K562 (cell line): ENCODE results near the gene KCNK3. TPM values are rescaled to one million over a fixed set of nuclear protein-coding genes. Genes with fewer than 3 reads are reported as not detected.

Experiments used
- CAMTA2 ChIP-seq: fragments of 250-450 bp; sonication (Bioruptor Pico); conservative IDR thresholded peaks from 2 replicates; pipeline ENCODE4 v1.5.1; 2022
- CXXC5 ChIP-seq: fragments of 250-450 bp; sonication (Bioruptor Pico); IDR thresholded peaks from 2 replicates; pipeline ENCODE4 v1.8.0; 2022; ENCODE audit warnings: inconsistent platforms, mild to moderate bottlenecking, moderate library complexity
- ETV1 ChIP-seq: fragments of 450-650 bp; conservative IDR thresholded peaks from 2 replicates; pipeline ENCODE4 v1.6.1; 2016; ENCODE audit warnings: missing genetic modification characterization, control low read depth, low read depth, missing compliant biosample characterization
- KDM2B ChIP-seq: fragments of 250-450 bp; sonication (Bioruptor Pico); IDR thresholded peaks from 2 replicates; pipeline ENCODE4 v1.8.0; 2021; ENCODE audit warnings: mild to moderate bottlenecking, moderate library complexity
- PHF21A ChIP-seq: fragments of 450-650 bp; IDR thresholded peaks from 2 replicates; pipeline ENCODE4 v1.6.1; 2017; ENCODE audit warnings: low read depth, borderline replicate concordance
- SIN3A ChIP-seq, 2 experiments: fragments of 150-350 bp in 1 of 2; IDR thresholded peaks; 2 replicates each; pipeline ENCODE4 v1.6.1; 2011 to 2016; ENCODE audit warnings: borderline replicate concordance in 2 of 2, low read depth in 2 of 2, low read length in 2 of 2, mild to moderate bottlenecking in 2 of 2, moderate library complexity in 2 of 2; ENCODE audit not compliant: control insufficient read depth in 1 of 2
- SRF ChIP-seq, 2 experiments: fragments of 250-450, 450-650 bp in 1 of 2; sonication (Bioruptor Pico) in 1 of 2; sonication (generic) in 1 of 2; formaldehyde crosslinking; IDR thresholded peaks; 2 replicates each; pipeline versions ENCODE4 v1.5.0 to v1.5.1; 2020 to 2022; ENCODE audit warnings: mild to moderate bottlenecking in 1 of 2, missing genetic modification reagents in 1 of 2
- ZNF354B ChIP-seq: fragments of 250-450 bp; sonication (Bioruptor Pico); IDR thresholded peaks from 2 replicates; pipeline ENCODE4 v1.4.0; 2020
- ZNF780A ChIP-seq: fragments of 250-450 bp; sonication (Bioruptor Pico); IDR thresholded peaks from 2 replicates; pipeline ENCODE4 v1.5.0; 2021; ENCODE audit warnings: mild to moderate bottlenecking
- polyA plus RNA-seq, 8 experiments: library from polyadenylated mRNA; depleted of rRNA in 4 of 8; stranded (reverse) in 5 of 8; unstranded in 3 of 8; fragments of >200 nt; fragmentation: Nextera tagmentation in 2 of 8; fragmentation: Illumina TruSeq in 1 of 8; extraction: Ambion mirVana in 2 of 8; extraction: Trizol in 1 of 8; gene quantifications; 2 replicates each; pipeline versions ENCODE4 v1.2.1 to v1.2.3, GENCODE V29; 2011 to 2014; ENCODE audit warnings: inconsistent platforms in 1 of 8, missing spikeins in 1 of 8
- total RNA-seq, 7 experiments: library from RNA; depleted of rRNA in 6 of 7; stranded (reverse); fragments of >200 nt in 6 of 7; fragmentation: Illumina TruSeq in 2 of 7; extraction: Trizol in 2 of 7; gene quantifications; 2 replicates each; pipeline versions ENCODE4 v1.2.1 to v1.2.3, GENCODE V29; 2011 to 2021; ENCODE audit warnings: low replicate concordance in 1 of 7
- TF ChIP-seq, protein P1 (sequence below): fragments of 250-450 bp; sonication (Bioruptor Pico); IDR thresholded peaks from 2 replicates; pipeline ENCODE4 v1.4.0; 2020; ENCODE audit warnings: borderline replicate concordance
- TF ChIP-seq, protein P2 (sequence below): sonication (generic); formaldehyde crosslinking; IDR thresholded peaks from 2 replicates; pipeline ENCODE4 v1.8.0; 2022; ENCODE audit warnings: mild to moderate bottlenecking, missing genetic modification reagents

Gene KCNK3
- total and polyA plus RNA-seq, 9 of the 15 experiments (the other 6 are each of a cell fraction or from before 2014, with no cell fraction given) = 0.01 to 0.20 (median 0.07) TPM; not detected in 5

DNA sequence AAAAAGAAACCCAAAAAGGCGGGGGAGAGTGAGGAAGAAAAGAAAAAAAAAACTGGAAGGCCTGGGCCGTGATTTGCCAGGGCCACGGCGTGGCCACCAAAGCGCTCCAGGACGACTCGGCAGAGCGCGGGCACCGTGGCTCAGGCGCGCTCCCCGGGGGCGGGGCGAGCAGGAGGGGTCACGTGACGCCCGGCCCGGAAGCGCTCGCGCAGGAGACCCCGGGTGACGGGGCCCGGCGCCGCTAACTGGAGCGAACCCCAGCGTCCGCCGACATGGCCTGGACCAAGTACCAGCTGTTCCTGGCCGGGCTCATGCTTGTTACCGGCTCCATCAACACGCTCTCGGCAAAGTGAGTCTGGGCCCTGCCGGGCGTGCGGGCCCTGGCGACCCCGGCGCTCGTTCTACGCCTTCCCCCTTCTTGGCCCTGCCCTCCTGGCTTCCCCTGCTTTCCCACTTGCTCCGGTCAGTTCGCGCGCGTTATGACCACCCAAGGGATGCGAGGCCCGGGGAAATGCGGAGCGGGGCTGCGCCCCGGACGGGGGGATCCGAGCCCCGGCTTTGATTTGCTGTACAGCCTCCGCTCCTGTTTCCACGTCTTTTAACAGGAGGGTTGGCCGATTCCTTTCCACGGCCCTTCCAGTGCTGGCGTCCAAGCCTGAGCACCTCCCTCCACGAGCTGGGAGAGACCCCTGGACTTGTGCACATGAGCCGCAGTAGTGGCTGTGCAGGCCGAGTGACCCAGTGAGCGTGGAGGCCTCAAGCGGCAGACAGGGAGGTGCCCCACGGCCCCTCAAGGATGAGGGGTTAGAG is 71.8 kb downstream of the KCNK3 start, which contains the start of gene SLC35F6 (continued):
- TF ChIP-seq PHF21A (peak; percentile 84), SRF (CRISPR knock-in tag; IDR thresholded peaks at IDR 0.05) (no peak; a peak in 1 of 4 replicates), CAMTA2 (CRISPR knock-in tag) (0 out of 2 replicates have a peak, but pooled peaks have one; percentile 39), KDM2B (CRISPR knock-in tag) (0 out of 2 replicates have a peak, but pooled peaks have one; percentile 7), SIN3A (IDR thresholded peaks at IDR 0.05; ENCODE audit: borderline replicate concordance in 2 of 2, control insufficient read depth in 1 of 2, low read depth in 2 of 2, low read length in 2 of 2) (peak in 1 of 2 experiments; percentile 80; a peak in 2 of 4 replicates), ZNF354B (no peak), ZNF780A (CRISPR knock-in tag) (no peak), CXXC5 (peak; percentile 92), ETV1 (tag) (peak; percentile 55)
- TF ChIP-seq, protein P1, sequence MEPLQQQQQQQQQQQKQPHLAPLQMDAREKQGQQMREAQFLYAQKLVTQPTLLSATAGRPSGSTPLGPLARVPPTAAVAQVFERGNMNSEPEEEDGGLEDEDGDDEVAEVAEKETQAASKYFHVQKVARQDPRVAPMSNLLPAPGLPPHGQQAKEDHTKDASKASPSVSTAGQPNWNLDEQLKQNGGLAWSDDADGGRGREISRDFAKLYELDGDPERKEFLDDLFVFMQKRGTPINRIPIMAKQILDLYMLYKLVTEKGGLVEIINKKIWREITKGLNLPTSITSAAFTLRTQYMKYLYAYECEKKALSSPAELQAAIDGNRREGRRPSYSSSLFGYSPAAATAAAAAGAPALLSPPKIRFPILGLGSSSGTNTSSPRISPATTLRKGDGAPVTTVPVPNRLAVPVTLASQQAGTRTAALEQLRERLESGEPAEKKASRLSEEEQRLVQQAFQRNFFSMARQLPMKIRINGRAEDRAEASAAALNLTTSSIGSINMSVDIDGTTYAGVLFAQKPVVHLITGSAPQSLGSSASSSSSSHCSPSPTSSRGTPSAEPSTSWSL (CRISPR knock-in tag) = no peak
- TF ChIP-seq, protein P2, sequence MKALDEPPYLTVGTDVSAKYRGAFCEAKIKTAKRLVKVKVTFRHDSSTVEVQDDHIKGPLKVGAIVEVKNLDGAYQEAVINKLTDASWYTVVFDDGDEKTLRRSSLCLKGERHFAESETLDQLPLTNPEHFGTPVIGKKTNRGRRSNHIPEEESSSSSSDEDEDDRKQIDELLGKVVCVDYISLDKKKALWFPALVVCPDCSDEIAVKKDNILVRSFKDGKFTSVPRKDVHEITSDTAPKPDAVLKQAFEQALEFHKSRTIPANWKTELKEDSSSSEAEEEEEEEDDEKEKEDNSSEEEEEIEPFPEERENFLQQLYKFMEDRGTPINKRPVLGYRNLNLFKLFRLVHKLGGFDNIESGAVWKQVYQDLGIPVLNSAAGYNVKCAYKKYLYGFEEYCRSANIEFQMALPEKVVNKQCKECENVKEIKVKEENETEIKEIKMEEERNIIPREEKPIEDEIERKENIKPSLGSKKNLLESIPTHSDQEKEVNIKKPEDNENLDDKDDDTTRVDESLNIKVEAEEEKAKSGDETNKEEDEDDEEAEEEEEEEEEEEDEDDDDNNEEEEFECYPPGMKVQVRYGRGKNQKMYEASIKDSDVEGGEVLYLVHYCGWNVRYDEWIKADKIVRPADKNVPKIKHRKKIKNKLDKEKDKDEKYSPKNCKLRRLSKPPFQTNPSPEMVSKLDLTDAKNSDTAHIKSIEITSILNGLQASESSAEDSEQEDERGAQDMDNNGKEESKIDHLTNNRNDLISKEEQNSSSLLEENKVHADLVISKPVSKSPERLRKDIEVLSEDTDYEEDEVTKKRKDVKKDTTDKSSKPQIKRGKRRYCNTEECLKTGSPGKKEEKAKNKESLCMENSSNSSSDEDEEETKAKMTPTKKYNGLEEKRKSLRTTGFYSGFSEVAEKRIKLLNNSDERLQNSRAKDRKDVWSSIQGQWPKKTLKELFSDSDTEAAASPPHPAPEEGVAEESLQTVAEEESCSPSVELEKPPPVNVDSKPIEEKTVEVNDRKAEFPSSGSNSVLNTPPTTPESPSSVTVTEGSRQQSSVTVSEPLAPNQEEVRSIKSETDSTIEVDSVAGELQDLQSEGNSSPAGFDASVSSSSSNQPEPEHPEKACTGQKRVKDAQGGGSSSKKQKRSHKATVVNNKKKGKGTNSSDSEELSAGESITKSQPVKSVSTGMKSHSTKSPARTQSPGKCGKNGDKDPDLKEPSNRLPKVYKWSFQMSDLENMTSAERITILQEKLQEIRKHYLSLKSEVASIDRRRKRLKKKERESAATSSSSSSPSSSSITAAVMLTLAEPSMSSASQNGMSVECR (CRISPR knock-in tag) = peak; percentile 72; the same call in 1 of the 2 replicates
